Left renal cortex interstitium (tissue), 4 donors: Measurements from ENCODE around the gene IDH3A. TPM values are rescaled to one million over a fixed set of nuclear protein-coding genes. Genes with fewer than 3 reads are reported as not detected.

Experiments used
- DNase-seq, 4 donors: peaks; one replicate each; pipeline ENCODE4 v3.0.0-alpha.2; 2013; ENCODE audit warnings: low read depth in 4 of 4, low spot score in 2 of 4, missing footprints in 1 of 4
- polyA plus RNA-seq, 4 donors: library from polyadenylated mRNA; unstranded; fragments of 120-200 nt; gene quantifications; one replicate each; pipeline ENCODE4 v1.2.1, GENCODE V29; 2013; ENCODE audit not compliant: insufficient read length in 4 of 4

IDH3A gene
- polyA plus RNA-seq, 4 donors, result 49.9 to 59.3 (median 55.2) TPM

DNA sequence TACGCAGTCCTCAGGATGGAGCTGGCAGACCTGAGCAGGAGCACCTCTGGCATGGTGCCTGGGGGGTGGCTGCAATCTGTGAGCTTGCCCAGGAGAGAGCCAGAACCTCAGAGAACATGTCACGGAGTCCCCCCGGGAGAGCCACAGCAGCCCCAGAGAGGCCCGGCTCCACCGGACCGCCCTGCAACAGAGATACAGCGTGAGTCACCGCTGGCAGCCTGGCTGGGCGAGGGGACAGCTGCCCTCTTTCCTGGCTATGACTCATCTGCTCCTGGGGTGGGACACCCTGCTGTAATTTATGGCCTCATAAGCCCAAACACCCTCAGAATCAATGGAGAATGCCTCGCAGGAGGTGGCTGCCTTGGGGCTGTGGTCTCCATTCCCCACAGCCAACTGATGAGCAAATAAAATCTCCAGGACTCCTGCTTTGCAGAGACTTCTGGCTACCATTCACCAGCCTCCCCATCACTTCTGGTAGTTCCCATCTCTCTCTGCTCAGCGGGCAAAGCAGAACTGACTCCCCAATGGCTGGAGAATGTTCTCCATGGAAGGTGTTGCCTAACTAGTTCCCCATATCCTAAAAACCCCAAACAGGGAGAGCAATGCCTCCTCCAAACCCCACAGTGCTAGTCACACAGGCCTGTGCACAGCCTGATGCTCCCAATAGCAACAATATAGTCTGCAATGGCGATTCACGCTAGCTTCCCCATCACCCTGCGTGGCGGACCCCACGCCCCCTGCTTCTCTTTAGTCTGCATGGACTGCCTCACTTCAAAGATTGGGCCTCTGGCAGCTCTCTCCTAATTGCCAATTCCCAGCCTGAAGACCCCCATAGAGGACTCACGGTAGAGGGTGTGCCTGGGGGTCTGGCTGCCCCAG is 63.6 kb downstream of the IDH3A start:
- DNase-seq, result no peak

DNA sequence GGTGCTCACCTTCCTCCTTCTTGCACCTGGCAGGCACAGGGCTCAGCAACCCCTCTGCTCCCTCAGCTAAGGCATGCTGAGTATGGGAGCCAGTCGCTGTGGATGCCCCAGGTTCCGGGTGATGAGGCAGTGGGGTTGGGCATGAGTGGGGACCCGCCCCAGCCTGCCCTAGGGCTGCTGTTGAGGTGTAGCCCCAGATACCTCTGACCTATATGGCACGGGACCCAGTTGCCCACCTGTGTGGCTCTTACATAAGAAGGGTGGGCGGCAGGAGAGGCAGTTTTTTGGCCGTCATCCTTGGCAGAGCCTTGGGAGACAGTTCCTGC is 64.2 kb downstream of the IDH3A start:
- no peak for DNase-seq

DNA sequence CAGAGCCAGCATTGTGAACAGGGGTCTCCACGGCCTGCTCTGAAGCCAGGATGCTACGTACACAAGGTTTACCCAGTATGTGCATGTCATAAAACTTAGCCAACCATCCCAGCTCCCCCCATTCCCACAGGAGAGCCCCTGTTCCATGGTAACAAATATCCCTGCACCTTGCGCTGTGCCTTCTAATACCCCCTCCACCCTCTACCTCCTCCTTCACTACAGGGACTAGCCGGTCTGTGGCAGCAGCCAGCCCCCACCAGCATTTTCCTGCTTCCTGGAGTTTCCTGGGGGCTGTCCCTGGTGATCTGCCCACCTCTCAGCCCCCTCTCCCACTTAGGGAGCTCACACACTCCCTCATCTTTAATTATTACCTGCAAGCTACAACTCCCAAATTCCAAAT is 64.8 kb downstream of the IDH3A start:
- no peak for DNase-seq

DNA sequence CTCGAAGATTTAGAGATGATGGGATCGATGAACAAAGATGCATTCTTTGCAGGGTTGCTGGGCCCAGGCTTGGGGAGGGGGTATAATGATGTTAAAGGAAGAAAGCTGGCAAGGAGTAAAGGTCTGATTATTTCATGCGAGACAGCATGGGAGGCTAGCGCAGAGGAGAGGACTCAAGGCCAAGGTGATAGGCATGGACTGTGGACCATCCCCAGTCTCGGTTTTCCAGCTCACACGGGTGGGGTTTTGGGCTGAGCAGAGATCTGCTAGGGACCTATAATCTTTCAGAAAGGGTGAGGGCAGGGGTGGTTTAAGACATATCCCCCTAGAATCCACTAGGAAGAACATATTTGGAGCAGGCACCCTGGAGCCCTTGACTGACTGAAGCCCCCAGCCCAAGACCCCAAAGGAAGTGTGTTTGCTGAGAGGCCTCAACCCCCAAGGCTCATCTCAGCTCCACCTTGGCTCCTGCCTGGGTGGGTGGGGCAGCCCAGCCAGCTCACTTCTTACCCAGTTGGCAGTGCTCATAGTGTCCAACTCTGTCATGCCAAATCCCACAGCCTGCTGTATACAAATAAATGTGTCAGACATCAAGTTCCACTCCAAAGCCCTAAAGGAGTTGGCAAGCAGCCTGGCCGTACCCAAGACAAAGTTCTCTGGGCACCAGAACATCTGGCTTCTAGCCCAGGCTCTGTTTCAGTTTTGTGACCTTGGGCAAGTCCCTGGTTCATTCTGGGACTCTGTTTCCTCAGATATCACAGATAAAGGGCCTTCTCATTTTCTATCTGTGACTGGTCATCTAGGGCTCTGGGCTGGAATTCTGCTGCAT is 67.3 kb downstream of the IDH3A start:
- no peak for DNase-seq

DNA sequence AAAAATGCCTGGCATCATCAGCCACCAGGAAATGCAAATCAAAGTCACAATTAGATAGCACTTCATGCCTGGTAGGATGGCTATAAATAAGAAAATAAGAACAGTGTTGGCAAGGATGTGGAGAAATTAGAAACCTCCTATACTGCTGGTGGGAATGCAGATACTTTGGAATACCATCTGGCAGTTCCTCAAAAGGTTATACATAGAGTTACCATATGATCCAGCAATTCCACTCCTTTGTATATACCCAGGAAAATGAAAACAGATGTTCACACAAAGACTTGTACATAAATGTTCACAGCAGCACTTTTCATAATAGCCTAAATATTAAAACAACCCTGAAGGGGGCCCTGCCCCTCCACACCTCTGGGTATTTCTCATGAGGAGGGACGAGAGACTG is 71.6 kb downstream of the IDH3A start:
- no peak for DNase-seq

Other genes starting within 250 kb of the IDH3A start
- gene TBC1D2B, start 71.7 kb upstream of the IDH3A start, polyA plus RNA-seq, result 10 to 100 TPM; 29.7 to 32.1 (median 31.4) TPM
- under 1 TPM; 0.48 to 0.95 (median 0.72) TPM for gene SH2D7, start 56.8 kb upstream of the IDH3A start, polyA plus RNA-seq
- 10 to 100 TPM; 29.6 to 34.2 (median 31.5) TPM for gene CIB2, start 17.9 kb upstream of the IDH3A start, polyA plus RNA-seq
- gene ACSBG1, start 85.2 kb downstream of the IDH3A start, polyA plus RNA-seq, result 1 to 10 TPM in 3 of 4 donors, under 1 TPM in 1; 0.44 to 1.6 (median 1.3) TPM
- 10 to 100 TPM; 18.6 to 34.8 (median 26.6) TPM for gene DNAJA4, start 115.2 kb downstream of the IDH3A start, polyA plus RNA-seq
- 100 to 1,000 TPM in 3 of 4 donors, 10 to 100 TPM in 1; 95.1 to 123 (median 111) TPM for gene SKIC8, start 150.2 kb downstream of the IDH3A start, polyA plus RNA-seq
- gene CRABP1, start 191.0 kb downstream of the IDH3A start, polyA plus RNA-seq, result 10 to 100 TPM; 49.0 to 73.4 (median 64.6) TPM